ENCODE results near the gene VAMP2.

- TF ChIP-seq POLR2A (IDR thresholded peaks at IDR 0.05; ENCODE audit: low read depth, low read length), result no peak
- TF ChIP-seq, protein P1, sequence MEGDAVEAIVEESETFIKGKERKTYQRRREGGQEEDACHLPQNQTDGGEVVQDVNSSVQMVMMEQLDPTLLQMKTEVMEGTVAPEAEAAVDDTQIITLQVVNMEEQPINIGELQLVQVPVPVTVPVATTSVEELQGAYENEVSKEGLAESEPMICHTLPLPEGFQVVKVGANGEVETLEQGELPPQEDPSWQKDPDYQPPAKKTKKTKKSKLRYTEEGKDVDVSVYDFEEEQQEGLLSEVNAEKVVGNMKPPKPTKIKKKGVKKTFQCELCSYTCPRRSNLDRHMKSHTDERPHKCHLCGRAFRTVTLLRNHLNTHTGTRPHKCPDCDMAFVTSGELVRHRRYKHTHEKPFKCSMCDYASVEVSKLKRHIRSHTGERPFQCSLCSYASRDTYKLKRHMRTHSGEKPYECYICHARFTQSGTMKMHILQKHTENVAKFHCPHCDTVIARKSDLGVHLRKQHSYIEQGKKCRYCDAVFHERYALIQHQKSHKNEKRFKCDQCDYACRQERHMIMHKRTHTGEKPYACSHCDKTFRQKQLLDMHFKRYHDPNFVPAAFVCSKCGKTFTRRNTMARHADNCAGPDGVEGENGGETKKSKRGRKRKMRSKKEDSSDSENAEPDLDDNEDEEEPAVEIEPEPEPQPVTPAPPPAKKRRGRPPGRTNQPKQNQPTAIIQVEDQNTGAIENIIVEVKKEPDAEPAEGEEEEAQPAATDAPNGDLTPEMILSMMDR (conservative IDR thresholded peaks at IDR 0.05; ENCODE audit: low read depth, low read length), result no peak
- TF ChIP-seq RFX5 (IDR thresholded peaks at IDR 0.05; ENCODE audit: low read depth, low read length), result no peak
- TF ChIP-seq RAD21 (IDR thresholded peaks at IDR 0.05; ENCODE audit: low read length), result no peak
- TF ChIP-seq, protein P2, sequence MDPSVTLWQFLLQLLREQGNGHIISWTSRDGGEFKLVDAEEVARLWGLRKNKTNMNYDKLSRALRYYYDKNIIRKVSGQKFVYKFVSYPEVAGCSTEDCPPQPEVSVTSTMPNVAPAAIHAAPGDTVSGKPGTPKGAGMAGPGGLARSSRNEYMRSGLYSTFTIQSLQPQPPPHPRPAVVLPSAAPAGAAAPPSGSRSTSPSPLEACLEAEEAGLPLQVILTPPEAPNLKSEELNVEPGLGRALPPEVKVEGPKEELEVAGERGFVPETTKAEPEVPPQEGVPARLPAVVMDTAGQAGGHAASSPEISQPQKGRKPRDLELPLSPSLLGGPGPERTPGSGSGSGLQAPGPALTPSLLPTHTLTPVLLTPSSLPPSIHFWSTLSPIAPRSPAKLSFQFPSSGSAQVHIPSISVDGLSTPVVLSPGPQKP (IDR thresholded peaks at IDR 0.05; ENCODE audit: borderline replicate concordance, low read depth, low read length), result no peak
- TF ChIP-seq, protein P3, sequence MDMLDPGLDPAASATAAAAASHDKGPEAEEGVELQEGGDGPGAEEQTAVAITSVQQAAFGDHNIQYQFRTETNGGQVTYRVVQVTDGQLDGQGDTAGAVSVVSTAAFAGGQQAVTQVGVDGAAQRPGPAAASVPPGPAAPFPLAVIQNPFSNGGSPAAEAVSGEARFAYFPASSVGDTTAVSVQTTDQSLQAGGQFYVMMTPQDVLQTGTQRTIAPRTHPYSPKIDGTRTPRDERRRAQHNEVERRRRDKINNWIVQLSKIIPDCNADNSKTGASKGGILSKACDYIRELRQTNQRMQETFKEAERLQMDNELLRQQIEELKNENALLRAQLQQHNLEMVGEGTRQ (IDR thresholded peaks at IDR 0.05; ENCODE audit: low read depth, low read length), result no peak
These were observed 1.4 kb upstream of the VAMP2 start for GRCh38 chr17:8163978-8164814.
